ENCODE measurements around the gene CRTAC1.

Gene CRTAC1

GRCh38 chr10:97826892-97827291 lies 203.5 kb downstream of the CRTAC1 start:
- DNase-seq: no peak

DNA sequence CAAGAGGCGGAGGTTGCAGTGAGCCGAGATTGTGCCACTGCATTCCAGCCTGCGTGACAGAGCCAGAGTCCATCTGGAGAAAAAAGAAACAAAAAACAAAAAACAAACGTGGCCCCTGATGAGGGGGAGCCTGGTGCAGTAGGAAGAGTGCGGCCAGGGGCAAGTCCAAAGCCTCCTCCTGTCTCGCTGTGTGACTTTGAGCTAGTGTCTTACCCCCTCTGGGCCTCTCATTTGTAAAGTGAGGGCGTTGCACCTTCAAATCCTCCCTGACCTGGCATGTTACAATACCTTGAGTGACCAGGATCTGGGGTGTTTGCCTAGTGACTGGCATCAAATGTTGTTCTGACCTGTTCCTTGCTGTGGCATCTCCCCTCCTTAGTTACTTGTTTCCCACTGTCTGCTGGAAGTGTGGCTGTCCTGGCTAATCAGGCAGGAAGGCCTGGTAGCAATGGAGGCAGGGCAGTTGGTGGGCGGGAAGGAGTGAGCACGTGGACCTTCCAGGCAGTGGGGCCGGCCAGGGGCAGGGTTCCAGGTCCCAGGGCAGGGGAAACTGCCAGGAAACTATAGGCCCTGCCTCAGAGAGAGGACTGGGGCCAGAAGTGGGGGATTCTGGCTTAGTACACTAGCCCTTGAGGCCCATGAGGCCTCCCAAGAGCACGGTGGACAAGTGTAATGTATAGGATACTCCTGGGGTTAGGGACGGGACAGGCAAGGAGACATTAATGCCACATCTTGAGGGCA lies 205.2 kb downstream of the CRTAC1 start:
- DNase-seq: no peak

DNA sequence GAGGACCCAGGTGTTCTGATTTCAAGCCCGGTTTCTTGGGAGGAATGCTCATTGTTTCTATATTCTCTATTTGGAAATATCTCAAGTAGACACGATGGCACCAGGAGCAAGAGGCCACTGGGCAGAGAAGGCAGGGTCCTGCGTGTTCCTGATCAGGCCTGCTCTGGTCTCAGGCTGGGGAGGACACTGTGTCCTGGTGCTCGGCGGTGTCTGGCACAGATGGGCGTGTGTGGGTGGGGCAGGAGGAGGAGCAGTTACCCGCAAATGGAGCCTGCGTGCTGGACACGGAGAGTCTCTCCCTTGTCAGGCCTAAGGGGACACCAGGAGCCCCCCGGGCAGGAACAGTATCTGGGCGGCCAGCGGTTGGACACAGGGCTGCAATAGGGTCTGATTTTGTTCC lies 206.7 kb downstream of the CRTAC1 start:
- DNase-seq: no peak

DNA sequence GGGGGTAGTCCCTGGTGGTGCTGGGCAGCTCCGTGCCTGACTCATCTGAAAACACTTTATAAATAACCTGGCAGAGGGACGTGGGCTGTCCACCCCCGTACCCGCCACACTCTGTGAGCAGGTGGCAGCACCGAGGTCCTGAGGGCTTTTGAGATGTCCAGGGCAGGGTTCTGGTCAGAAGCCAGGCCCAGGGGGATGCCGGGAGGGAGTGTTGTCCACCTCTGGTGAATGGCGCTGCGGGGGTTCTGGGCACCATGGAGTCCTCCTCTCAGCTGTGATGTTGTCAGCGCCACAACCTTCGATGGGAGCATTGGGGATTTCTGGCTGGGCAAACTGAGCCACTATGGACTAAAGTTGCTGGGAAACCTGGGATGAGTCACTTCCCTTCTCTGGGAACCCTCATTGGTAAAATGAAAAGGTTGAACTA lies 208.1 kb downstream of the CRTAC1 start:
- DNase-seq: no peak

- no peak for DNase-seq
Observed at GRCh38 chr10:97821308-97822038, 208.9 kb downstream of the CRTAC1 start.

DNA sequence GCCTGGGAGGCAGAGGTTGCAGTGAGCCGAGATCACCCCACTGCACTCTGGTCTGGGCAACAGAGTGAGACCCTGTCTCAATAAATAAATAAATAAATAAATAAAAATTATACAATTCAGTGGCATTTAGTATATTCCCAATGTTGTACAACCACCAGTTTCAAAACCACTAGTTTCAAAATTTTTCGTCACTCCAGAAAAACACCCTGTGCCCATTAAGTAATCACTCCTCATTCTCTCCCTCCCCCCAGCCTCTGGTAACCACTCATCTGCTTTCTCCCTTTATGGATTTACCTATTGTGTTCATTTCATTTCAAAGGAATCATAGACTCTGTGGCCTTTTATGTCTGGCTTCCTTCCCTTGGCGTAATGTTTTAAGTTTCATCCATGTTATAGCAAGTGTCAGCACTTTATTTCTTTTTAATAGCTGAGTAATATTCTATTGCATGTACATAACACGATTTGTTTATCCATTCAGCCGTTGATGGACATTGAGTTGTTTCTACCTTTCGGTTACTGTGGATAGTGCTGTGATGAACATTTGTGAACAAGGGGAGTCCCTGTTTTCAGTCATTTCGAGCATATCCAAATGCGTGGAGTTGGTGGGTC lies 210.2 kb downstream of the CRTAC1 start:
- no peak for DNase-seq

DNA sequence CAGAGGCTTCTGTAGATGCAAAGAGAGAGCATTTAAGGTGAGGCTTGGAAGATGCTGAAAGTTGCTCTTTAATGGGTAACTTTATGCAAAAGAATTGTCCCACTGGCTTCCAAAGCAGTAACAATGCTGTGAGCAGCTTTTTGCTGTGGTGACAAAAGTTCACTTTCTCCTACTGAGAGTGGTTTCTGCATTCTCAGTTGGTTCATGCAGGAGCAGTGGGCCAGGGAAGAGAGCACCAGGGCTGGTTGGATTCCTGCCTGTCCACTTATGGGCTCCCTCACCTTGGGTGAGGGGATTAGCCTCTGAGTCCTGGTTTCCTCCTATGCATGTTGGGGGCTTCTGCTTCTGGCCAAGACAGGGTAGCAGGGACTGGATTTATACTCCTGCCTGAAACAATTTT lies 211.8 kb downstream of the CRTAC1 start:
- no peak for DNase-seq

DNA sequence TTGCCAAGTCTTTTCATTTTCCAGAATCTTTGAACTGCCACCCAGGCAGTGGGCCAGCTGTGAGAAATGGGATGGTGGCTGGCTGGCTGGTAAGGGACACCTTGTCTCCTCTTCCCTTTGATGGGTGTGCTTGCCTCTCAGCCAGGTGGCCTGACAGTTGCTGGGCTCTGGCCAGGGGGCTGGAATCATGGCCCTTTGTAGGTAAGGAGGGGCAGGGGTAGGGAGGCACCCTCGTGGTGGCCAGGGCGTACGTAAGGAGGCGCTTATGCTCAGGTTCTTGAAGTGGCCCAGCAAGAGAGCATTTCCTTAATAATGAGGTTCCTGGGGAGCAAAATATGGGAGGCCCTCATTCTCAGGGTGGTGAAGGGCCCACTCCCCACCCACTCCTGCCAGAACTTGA lies 213.8 kb downstream of the CRTAC1 start:
- no peak for DNase-seq

Data from activated effector memory CD4-positive, alpha-beta T cell treated with anti-CD3 and anti-CD28 coated beads, Interleukin-2, amount 50 U/mL, for 16 hours (primary cell).